ENCODE measurements around the gene ARL13B.
"Not testable (repeated sequence)": the region's sequence is repeated elsewhere in the genome, so short reads cannot be mapped to it uniquely, and the experiment has no call there.

ARL13B gene

DNA sequence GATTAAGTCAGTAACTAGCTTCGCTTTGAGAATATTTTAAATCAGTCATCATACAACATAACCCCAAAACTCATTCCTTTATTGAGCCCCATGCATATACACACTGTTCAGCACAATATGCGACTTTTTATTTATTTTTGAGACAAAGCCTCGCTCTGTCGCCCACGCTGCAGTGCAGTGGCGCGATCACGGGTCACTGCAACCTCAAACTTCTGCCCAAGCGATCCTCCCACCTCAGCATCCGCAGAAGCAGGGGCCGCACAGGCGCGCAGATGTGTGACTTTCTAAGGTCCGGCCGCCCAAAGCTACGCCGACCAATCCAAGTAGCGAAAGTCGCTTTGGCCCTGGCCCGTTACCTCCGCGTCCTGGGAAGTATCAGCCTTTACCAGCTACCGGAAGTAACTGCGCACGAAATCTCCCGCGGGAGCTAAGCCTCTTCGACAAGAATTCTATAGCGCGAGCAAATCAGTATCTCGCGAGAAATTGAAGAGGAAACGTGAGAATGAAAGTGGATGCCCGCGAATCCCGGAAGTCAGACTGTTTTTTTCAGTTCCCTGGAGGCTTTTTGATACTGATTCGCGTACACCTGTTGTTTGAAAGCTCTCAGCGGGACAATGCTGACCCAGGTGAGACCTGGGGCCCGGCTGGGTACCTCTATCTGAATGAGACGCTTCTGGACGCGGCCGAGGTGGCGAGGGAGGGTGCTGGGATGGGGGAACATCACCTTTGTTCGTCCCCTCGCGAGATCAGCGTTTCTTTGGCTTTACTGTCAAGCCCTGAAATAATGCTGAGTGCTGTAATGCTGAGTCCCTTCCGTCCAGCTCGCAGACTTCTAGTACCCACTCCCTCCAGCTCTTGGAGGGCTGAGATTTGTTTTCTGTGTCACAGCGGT is 82.8 kb downstream of the ARL13B start, which contains the start of the genes DHFR2 and NSUN3:
DHFR2 (minus strand) TSS at position 404 of the 892 bp plus-strand sequence. CDS start 1,405 bp downstream, outside the sequence.
NSUN3 (plus strand) TSS at position 549 of the 892 bp plus-strand sequence; CDS start at position 615, 66 bp downstream.
- DNase-seq (ENCODE audit: low read depth): peak; percentile 97

DNA sequence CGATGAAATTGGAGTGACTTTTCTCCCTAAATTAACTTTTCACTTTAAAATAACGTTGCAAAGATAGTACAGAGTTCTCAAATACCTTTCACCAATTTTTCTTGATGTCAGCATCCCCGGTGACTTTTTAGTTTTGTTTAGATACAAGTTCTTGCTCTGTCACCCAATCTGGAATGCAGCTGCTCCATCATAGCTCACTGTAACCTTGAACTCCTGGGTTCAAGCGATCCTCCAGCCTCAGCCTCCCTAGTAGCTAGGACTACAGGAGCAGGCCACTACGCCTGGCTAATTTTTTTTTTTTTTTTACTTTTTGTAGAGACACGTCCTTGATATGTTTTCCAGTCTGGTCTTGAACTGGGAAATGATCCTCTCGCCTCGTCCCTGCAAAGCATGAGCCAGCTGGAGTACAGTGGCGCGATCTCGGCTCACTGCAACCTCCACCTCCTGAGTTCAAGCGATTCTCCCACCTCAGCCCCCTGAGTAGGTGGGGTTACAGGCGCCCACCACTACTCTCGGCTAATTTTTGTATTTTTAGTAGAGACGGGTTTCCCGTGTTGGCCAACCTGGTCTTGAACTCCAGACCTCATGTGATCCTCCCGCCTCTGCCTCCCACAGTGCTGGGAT is 83.7 kb downstream of the ARL13B start:
- DNase-seq (ENCODE audit: low read depth): no peak

DNA sequence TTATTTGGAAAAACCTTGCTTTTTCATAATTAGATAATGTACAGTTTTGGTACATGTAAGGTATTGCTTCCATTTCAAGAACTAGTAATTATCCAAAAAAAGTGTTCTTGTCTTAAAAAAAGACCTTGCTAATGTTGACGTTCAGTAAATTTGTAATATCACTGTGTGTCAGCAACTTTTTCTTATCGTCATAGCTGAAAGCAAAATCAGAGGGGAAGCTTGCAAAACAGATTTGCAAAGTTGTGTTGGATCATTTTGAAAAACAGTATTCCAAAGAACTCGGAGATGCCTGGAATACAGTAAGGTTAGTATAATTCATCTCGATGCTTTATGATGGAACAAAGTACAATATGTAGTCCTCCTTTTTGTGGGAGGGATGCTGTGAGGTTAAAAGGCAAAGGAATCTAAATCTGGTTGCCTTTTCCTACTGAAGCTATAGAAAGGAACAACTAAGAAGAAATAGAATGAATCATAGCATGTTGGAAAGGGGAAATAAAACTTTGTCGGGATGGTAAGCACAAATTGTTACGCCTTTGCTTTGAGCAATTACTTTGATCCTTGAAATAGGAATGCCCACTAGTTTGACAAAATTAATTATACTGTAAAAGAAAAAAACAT is 84.4 kb downstream of the ARL13B start:
- DNase-seq (ENCODE audit: low read depth): no peak

DNA sequence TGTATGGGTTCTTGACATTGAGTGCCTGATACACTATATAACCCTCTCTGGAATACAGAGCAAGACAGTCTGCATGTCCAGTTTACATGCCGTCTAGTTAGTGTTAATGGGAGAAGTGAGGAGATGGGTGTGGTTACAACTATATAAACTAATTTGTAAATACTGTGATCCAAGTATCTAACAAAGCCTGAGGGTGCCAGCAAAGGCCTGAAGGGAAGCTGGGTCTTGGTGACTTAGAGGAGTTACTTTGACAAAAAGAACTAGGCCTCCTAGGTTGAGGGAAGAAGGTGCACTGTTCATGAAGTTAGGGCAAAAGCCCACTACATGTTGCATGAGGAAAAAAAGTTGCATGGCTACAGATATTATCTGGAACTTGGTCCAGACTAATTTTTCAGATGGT is 85.2 kb downstream of the ARL13B start:
- DNase-seq (ENCODE audit: low read depth): no peak

DNA sequence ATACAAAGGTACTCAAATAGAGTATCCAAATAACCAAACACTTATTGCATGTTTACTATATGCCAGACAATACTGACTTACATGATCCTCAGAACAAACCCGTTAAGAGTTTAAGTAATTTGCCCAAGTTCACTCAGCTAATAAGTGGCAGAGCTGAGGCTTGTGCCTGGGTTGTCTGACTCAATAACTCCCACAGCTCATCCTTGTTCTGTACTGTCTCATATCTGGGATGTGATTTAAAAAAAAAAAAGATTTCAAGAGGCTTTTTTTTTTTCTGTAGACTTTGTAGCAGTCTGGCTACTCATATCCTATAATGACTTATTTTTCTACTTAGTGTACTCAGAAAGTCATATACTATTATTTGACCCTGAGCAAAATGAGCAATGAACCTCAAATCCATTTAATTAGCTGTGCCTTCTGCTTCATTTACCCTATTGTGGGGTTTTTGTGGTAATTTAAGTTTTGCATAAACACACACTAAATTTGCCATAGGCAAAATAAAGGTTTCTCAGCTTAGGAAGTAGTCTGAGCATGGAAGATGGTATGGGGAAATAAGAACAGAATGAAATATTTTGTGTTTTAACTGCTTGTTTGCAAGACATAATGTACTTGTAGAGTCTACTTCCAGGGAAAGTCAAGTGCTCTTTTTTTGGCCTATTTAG is 86.0 kb downstream of the ARL13B start:
- DNase-seq (ENCODE audit: low read depth): no peak

DNA sequence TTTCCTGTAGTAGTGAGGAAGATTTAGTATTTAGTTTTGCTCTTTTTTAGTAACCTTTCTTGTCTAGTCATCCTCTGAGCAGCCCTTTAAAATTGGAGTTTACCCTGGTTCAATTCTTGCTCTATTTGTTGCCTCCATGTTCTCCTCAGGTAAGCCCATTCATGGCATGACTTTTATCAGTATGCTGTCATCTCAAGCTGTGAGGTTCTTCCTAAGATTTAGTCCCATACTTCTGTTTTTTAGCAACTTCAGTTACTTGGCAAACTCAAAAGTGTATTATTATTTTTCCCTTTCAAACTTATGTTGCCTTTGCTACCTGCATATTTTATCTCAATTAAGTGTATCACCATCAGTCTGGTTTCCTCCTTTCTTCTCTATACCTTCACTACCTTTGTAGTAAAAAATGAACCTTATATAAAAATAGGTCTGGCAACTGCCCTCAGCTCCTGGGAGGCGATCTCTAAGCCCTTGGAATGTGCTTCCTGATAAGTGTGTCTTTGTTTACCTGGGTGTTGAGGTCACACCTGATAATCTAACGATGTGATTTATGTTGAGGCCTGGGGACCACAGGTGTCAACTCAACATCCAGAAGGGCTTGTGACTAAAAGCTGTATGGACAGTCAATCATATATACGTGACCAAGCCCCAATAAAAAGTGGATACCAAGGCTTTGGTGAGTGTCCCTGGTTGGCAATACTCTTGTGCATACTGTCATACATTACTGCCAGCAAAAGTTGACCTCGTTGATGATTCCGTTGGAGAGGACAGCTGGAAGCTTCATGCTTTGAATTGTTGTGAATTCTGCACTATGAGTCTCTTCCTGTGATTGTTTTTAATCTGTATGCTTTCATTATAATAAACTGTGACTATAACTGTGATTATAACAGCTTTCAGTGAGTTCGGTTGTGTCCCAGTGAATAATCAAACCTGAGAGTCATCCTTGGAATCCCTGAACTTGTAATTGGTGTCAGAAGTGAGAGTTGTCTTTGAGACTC is 86.8 kb downstream of the ARL13B start:
- no peak for DNase-seq (ENCODE audit: low read depth)

DNA sequence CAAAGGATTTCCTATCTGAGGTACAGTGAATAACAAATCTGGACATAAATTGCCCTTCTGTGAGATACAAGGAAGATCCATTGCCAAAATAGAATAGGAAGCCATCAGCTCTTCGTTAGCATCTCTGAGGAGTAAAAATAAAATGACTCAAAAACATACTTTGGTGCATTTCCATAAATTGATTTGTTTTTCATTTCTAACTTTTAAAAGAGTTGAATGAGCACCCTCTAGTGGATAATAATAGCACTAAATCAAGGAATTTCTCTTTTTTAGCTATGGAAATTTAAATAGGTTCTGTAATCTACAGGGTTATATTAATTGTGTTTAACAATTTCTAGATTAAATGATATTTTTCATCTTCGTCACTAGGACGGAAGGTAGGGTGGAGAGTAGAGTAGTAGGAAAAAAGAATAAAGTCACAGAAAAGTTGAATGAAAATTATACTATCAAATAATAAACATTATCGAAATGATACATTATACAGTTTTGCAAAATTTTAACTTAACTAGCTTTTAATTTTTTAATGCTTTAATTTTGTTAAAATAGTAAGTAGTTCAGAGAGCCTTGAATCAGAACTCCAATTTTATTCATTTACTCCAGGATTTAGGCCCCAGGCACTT is 89.3 kb downstream of the ARL13B start:
- peak; percentile 27 for DNase-seq (ENCODE audit: low read depth)

DNA sequence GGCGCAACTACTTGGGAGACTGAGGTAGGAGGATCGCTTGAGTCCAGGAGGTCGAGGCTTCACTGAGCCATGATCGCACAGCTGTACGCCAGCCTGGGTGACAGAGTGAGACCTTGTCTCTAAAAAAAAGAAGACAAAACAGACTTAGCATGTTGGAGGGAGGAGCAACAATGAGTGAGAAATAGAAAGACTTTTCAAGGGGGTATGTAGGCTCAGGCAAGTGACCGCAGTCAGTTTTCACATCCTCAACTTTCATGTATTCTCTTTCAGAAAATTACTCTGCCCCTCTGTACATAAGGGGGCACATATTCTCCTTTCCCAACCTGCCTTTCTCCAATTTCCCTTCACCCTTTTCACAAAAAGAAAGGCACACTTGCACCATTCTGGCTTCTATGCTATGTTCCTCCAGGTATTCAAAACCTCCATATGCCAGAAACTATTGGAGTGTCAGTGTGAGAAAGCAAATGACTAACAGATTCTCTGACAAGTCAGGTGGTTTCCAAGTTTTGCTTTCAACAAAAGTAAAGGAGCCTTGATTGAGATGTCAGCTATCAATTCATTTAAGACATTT is 90.5 kb downstream of the ARL13B start:
- DNase-seq (ENCODE audit: low read depth): no peak

DNA sequence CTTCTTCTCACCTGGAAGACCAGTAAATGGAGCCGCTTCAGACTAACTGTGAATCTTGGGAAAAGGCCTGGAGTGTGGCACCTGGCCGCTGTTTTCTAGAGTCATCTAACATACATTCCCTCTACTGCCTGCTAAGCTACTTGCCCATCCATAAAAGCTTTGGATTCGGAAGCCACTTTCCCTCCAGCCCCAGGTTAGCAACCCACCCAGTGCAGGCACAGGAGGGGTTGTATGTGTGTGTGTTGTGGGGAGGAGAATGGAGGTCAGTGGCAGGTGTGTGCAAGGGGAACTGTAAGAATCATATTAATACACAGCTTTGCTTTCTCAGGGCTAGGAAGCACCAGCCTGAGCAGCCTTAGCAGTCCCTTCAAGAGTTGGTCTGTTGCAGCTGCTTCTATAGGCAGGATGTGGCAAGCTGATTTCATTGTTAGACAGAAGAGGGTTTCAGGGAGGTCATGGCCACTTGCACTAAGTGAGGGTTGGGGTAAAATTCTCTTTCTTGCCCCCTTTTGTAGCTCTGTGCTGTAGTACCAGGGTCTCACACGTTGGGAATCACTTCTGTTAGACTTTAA is 91.8 kb downstream of the ARL13B start:
- no peak for DNase-seq (ENCODE audit: low read depth)

DNA sequence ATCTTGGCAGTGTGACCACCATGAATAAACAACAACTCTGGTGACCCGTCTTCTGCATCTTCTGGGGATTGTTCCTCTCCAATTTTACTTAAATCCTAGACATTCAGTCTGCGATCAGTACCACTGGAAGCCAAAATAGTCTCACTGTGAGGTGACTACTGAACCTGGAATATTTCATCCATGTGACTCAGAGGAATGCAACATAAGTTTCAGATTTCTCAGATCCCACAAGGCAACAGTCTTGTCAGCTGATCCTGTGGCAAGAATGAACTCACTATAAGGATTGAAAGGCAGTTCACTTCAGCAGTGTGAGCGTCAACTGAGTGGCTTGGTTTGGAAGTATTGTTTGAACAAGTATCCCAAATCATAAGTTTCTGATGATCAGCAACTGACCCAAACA is 96.1 kb downstream of the ARL13B start:
- no peak for DNase-seq (ENCODE audit: low read depth)

DNA sequence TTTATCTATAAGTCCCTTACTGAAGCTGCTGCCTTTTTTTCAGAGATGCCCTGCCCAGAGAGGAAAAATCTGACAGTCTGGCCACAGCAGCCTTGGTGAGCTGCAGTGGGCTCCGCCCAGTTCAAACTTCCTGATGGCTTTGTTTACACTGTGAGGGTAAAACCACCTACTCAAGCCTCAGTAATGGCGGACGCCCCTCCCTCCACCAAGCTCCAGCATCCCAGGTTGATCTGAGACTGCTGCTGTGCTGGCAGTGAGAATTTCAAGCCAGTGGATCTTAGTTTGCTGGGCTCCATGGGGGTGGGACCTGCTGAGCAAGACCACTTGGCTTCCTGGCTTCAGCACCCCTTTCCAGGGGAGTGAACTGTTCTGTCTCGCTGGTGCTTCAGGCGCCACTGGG is 100.6 kb downstream of the ARL13B start:
- DNase-seq (ENCODE audit: low read depth): not testable (repeated sequence)

DNA sequence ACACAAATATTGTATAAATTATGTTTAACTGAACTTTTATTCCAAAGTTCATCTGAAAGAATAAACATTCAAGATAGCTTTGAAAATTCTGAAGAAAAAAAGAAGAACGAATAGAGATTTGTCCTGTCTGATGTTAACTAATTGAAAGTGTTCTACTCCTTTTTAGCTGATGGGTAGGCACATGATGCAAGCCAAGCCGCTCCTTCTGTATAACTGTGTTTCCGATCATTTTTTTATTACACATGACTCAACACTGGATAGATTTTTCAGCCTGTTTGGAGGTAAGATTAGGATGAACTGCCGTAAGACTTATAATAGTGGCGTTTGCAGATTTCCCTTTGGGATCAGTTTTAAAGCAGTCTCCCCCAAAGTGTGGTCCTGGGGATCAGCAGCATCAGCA is 101.9 kb downstream of the ARL13B start:
- DNase-seq (ENCODE audit: low read depth): no peak

DNA sequence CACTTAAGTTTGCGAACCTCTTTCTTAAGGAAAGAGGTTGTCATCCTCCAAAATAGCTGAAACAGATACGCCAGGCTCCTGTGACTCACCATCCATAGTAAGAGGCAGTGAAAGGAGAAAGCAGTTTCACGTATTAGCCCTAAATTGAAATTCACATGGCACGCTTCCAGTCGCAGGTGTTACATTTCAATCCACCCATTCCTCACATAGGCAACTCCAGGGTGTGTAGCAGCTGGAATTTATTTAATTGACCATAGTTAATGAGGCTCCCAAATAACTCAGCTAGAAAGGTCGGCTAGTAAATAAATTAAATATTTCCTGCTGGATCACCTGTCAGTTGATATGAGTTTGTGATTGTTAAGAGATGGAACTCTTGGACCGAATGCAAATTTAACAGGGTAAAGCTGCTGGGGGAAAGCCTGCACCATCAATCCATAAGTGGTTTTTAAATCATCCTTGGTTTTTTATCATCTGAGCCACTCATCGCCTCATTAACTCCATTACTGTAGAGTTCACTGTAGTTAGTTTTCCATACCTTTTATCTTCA is 102.5 kb downstream of the ARL13B start:
- no peak for DNase-seq (ENCODE audit: low read depth)

DNA sequence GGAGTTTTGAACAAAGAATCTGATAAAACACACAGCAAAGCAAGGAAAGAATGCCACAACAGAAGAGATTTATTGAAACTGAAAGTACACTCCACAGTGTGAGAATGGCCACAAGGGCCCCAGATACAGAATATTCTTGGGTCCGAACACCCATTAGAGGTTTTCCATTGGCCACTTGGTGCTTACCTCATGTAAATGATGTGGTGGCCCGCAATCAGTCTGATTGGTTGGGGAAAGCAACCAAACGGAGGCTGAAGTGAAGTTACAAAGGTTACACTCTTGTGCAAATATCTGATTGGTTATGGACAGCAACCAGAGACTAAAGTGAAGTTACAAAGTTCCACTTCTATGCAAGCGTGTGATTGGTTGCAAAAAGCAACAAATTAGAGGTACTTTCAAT is 103.3 kb downstream of the ARL13B start:
- no peak for DNase-seq (ENCODE audit: low read depth)

DNA sequence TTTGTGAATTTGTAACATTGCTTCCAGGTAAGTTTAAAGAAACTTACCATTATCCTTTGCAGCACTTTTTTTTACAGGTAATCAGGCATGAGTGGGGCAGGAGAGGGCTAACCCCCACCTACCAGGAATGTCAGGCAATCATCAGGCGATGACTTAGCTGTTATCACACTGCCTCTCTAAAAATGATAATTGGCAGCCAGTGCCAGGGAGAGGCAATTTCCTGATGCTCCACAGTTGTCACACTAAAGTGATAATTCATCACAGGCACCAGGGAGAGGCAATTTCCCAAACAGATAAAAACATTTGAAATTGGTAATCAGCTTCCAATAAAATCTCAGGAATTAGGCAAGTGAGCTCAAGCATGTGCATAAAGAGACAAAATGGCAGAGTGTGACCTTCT is 109.2 kb downstream of the ARL13B start:
- no peak for DNase-seq (ENCODE audit: low read depth)

DNA sequence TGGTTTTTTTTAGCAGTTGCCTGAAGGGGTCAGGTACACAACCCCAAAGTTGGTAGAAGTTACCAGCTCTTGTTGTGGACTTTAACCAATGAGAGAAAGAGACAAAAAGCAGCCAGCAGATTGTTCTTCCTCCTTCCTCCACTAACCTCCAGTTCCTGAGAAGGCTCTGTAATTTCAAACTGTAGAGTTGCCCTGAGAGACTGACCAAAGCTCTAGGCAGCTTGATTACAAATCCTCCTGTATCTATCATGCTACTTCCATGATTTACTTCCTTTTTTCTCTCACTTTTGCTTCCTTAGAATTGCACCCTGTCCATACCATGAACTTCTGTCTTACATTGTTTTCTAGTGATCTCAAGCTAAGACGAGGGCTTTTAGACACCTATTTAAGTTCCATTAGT is 112.1 kb downstream of the ARL13B start:
- DNase-seq (ENCODE audit: low read depth): no peak

DNA sequence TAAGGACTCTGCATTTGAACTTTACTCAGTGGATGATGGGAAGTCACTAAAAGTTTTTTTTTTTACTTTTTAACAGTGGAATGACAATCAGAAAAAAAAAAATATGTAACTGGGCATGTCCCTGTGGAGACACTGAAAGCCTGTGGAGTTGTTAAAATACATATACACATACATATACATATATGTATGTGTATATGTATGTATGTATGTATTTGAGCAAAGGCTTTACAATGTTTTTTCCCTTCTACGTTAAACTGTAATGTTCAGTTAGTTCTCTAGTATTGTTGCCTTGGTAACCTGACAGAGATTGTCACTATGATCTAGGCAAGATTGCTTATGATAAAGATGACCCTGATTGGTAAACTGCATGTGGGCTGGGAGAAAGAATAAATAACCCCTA is 113.2 kb downstream of the ARL13B start:
- DNase-seq (ENCODE audit: low read depth): no peak

DNA sequence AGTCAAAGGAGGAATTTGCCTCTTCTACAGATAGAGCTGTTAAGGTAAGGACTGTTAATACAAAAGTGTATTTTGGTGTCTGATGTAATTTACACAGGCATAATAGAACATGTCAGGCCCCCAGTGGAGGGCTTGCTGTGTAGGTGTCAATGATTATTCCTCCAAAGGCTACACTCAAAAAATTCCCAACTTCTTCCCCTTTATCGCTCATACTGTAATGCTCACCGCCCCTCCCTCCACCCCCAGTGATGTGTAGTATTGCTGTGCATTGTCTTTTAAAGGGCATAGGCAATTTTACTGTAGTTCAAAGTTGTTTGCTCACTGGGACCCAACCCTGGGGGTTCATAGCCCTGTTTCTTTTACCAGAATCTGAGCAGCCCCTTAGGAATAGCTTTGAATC is 115.2 kb downstream of the ARL13B start:
- DNase-seq (ENCODE audit: low read depth): no peak

DNA sequence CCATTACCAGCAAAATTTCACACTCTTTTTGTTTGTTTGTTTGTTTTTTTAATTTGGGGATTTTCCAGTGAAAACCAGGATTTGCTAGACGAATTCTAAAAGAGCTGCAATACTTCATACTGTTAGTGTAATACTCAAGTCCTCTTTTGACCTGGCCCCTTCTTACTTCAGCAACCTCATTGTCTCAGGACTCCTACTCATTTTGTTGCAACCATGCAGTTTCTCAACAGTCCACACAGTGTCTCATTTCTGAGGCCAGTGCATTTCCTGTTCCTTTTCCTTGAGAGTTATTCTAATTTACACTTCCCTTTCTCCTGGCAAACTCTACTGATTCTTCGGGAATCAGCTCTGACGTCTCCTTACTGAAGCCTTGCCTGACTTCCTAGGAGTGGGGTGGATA is 118.5 kb downstream of the ARL13B start:
- peak; percentile 13 for DNase-seq (ENCODE audit: low read depth)

DNA sequence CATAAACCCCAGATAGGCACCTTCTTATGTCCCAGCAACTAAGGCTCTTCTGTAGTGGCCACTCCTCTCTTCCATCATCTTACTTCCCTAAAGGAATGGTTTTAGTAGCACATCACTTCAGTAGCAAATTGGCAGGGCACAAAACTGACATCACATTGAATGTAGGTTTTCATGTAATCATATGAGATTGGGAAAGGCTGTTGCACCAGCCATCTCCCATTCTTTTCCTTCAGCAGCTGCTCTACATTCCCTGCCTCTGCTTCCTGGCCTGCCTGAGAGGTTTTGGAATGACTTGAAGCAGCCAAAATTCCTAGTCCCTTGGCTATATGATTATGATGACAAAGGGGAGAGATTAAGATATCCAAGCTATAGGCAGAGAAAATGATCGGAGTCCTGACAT is 119.4 kb downstream of the ARL13B start:
- DNase-seq (ENCODE audit: low read depth): peak; percentile 6

Measured in fibroblast of gingiva (primary cell).